NCI-H748 (cell line): ENCODE measurements around the gene RIPOR3.
"Not testable (repeated sequence)": the region's sequence is repeated elsewhere in the genome, so short reads cannot be mapped to it uniquely, and the experiment has no call there.

Source experiments
- DNase-seq: peaks from one replicate; lab custom pipeline; 2025; ENCODE audit not compliant: unreplicated experiment; lab: John Stamatoyannopoulos, UW

The RIPOR3 gene

DNA sequence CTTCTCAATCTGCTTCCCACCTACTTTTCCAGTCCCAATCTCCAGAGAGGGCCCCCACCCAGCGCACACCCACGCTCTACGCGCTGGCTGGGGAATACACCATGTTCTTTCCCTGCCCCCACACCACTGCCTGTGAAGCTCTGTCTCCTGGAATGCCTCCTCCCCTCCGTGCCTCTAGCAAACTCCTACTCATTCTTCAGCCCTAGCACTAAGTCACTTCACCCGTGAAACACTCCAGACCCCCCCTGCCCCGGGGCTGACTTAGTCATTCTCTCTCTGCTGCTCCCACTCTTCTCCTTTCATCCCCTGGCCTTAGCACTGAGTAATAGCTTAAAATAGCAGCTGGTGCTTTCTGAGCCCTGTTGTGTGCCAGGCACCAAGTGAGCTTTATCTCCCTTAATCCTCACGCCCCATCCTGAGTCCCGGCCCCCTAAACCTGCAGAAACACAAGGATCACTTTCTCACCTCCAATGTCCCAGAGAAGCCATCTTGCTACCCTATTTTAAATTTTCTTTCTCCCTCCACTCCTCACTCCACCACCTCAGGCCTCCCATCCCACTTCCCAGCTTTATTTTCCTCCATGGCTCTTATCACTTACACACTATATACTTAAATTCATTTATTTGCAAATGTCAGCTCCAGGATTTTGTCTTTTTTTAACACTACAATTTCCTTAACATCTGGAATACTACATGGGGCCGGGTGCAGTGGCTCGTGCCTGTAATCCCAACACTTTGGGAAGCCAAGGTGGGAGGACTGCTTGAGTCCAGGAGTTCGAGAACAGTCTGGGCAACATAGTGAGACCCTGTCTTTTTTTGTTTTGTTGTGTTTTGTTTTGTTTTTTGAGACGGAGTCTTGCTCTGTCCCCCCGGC is 33.7 kb upstream of the RIPOR3 start:
- DNase-seq, result no peak

DNA sequence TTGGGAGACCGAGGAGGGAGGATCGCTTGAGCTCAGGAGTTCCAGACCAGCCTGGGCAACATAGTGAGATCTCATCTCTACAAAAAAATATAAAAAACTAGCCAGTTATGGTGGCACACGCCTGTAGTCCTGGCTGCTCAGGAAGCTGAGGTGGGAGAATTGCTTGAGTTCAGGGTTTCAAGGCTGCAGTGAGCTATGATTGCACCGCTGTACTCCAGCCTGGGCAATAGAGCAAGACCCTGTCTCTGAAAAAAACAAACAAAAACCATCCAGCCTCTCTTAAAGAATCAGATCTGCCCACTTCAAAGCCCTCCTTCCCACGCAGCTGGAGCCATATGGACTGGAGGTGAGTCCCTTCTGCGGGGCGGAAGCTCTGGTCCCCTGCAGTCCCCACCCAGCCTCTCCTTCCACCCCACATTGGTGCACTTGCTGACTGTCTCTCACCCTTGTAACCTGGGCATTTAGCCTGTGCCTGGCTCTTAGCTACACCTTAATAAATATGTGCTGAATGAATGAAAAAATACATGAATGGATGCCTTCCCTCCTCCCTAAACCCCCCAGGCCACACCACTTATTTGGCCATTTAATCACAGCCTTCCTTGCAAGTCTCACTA is 32.9 kb upstream of the RIPOR3 start:
- no peak for DNase-seq

DNA sequence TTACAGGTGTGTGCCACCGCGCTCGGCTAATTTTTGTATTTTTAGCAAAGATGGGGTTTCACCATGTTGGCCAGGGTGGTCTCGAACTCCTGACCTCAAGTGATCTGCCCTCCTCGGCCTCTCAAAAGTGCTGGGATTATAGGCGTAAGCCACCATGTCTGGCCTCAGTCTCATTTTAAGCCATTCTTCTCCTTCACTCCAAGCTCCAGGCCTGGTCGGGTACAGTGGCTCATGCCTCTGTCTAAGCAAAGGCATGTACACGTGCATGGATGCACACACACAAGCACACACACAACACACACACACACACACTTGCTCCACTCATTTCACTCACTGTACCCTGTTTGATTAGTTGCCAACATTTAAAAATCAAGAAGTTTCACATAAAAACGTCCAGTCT is 32.3 kb upstream of the RIPOR3 start:
- no peak for DNase-seq

DNA sequence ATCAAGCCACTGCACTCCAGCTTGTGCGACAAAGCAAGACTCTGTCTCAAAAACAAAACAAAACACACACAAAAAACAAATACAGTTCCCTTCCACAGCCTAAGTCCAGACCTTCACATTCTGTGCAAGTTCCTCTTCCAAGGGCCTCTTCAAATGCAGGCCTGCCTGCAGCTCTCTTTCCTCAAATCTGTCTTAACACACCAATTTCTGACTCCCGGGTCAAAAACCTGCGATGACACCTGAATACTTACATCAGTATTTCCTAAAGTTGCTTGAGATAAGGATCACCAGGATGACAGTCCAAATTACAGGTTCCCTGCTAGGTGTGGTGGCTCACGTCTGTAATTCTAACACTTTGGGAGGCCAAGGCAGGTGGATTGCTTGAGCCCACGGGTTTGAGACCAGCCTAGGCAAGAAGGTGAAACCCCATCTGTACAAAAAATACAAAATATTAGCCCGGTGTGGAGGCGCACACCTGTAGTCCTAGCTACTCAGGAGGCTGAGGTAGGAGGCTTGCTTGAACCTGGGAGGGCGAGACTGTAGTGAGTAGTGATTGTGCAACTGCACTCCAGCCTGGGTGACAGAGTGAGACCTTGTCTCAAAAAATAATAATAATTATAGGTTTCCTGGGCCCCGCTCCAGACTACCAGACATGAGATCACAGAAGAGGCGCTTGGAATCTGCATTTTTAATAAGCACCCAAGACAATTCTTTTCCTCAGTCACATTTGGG is 31.2 kb upstream of the RIPOR3 start:
- no peak for DNase-seq

DNA sequence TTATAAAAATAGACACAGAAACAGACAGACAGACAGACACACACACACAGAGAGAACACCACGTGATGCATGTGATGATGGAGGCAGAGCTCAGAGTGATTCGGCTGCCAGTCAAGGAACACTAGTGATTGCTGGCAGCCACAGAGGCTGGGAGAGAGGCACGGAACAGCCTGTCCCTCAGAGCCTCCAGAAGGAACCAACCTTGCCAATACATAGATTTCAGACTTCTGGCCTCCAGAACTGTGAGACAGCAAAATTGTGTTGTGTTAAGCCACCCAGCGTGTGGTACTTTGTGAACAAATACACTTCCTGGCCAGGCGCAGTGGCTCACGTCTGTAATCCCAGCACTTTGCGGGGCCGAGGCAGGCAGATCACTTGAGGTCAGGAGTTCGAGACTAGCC is 30.5 kb upstream of the RIPOR3 start:
- DNase-seq, result no peak

DNA sequence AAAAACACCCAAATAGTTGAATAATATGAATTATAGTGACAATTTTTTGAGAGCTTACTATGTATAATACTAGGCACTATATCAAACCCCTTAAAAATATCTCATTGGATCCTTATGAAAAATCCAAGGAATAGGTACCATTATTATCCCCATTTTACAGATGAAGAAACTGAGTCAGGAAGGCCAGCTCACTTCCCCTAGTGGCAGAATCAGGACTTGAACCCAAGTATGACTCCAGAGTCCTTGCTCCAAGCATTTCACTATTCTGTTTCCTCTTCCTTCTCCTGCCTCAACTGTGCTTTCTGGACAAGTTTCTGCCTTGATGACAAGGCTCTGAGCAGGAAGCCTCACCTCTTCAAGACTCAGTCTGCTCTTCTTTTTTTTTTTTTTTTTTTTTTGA is 29.2 kb upstream of the RIPOR3 start:
- DNase-seq, result no peak

DNA sequence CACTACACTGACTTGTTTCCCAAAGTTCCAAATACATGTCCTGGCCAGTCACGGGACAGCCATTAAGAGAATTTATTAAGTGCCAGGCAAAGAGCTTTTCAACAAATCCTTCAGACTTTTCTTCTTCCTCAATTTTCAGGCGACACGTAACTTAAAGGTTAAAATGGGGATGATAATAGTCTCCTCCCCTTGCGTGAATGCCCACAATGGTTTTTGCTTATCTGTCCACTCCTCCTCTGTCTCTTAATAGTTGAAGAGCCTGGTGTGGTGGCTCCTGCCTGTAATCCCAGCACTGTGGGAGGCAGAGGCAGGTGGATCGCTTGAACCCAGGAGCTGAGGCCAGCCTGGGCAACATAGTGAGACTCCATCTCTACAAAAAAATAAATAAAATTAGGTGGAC is 28.7 kb upstream of the RIPOR3 start:
- no peak for DNase-seq

DNA sequence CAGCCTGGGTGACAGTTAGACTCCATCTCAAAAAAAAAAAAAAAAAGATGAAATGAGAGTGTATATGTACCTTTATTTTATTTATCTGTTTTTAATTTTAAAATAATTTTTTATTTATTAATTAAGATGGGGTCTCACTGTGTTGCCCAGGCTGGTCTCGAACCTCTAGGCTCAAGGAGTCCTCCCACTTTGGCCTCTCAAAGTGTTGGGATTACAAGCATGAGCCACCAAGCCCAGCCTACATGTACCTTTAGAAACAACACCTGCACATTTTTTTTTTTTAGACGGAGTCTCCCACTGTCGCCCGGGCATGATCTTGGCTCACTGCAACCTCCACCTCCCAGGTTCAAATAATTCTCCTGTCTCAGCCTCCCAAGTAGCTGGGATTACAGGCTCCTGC is 28.0 kb upstream of the RIPOR3 start:
- DNase-seq, result no peak

DNA sequence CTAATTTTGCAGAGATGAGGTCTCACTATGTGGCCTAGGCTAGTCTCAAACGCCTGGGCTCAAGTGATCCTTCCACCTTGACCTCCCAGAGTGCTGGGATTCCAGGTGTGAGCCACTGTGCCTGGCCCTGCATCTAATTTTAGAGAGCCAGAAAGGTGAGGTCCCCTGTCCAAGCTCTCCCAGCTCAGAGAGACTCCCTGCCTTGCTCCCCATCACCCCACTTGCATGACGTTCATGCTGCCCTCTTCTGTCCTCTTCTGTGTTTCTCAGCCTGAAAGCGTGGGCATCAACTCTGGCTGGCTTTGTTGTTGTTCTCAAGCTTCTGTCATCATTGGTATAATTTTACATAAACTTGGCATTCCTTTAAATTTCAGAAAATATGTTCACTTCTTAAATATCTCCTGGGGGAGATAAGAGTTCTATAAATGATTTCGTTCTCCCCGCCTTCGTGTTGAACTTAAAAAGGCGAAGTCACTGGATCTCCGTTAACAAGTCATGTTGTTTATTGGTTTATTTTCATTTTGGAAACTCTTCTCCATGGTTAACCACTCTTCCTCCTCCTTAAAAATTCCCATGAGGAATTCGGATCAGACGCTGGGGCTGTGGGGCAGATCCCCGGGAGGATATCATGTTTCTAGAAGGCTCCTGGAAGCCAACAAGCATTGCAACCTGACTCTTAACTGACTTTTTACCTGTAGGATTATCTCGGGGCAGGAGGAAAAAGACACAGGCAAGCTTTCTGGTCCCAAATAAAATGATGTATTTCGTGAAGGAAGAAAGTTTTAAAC is 26.8 kb upstream of the RIPOR3 start:
- DNase-seq, result no peak

DNA sequence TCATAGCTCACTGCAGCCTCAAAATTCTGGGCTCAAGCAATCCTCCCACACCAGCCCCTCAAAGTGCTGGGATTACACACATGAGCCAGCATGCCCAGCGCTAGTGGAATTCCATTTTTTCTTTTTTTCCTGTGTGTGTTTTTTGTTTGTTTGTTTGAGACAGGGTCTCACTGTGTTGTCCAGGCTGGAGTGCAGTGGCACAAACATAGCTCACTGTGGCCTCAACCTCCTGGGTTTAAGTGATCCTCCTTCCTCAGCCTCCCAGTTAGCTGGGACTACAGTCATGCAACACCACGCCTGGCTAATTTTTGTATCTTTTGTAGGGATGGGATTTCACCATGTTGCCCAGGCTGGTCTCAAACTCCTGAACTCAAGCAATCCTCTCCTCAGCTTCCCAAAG is 26.0 kb upstream of the RIPOR3 start:
- no peak for DNase-seq

DNA sequence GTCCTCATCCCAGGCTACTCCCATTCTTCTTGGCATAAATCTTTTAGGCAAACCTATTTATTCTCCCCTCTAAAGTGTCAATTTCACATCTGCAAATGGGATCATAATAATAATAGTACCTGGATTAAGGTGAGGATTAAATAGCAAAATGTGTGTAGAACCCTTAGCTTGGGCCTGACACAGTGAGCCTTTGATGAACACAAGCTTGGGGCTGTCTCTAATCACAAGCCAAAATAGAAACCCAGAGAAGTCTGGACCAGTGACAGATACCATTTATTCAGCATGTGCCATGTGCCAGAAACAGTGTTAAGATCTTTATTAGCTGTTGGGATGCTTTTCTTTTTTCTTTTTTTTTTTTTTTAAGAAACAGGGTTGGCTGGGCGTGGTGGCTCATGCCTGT is 25.2 kb upstream of the RIPOR3 start:
- DNase-seq, result no peak

DNA sequence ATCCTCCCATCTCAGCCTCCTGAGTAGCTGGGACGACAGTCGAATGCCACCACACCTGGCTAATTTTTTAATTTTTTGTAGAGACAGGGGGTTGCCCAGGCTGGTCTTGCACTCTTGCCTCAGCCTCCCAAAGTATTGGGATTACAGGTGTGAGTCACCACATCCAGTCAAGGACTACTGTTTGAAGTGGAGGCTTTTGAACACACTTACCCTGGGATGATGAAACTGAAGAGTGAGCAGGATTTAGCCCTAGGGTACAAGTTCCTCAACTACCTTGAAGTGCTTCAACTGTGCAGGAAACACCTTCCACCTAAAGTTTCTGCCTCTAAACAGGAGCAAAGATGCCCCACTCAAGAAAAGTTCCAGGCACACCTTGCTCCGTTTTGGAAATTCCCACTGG is 24.4 kb upstream of the RIPOR3 start:
- no peak for DNase-seq

DNA sequence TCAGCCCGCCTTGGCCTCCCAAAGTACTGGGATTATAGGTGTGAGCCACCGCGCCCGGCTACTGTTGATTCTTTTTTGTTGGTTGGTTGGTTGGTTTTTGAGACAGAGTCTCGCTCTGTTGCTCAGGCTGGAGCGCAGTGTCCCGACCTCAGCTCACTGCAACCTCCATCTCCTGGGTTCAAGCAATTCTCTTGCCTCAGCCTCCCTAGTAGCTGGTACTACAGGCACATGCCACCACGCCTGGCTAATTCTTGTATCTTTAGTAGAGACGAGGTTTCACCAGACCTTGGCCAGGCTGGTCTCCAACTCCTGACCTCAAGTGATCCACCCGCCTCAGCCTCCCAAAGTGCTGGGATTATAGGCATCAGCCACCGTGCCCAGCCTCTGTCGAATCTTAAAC is 23.1 kb upstream of the RIPOR3 start:
- not testable (repeated sequence) for DNase-seq

DNA sequence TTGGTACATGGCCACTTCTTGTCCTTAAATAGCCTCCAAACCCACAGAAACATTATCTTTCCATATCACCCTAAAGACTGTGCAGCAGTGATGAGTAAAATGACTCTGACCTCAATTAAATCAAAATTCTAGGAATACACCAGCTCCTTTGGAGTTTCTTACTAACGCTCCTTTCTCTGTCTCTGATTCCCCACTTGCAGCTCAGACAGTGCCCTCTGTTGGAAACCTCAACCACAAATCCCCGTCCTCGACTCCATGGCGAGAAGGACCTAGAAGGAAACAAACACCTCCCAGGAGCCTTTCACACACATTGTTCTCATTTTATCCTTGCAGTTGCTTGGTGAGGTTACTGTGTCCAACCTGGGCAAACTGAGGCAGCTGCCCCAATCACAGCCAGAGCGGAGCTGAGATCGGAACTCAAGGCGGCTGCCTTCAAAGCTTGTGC is 22.3 kb upstream of the RIPOR3 start:
- no peak for DNase-seq

DNA sequence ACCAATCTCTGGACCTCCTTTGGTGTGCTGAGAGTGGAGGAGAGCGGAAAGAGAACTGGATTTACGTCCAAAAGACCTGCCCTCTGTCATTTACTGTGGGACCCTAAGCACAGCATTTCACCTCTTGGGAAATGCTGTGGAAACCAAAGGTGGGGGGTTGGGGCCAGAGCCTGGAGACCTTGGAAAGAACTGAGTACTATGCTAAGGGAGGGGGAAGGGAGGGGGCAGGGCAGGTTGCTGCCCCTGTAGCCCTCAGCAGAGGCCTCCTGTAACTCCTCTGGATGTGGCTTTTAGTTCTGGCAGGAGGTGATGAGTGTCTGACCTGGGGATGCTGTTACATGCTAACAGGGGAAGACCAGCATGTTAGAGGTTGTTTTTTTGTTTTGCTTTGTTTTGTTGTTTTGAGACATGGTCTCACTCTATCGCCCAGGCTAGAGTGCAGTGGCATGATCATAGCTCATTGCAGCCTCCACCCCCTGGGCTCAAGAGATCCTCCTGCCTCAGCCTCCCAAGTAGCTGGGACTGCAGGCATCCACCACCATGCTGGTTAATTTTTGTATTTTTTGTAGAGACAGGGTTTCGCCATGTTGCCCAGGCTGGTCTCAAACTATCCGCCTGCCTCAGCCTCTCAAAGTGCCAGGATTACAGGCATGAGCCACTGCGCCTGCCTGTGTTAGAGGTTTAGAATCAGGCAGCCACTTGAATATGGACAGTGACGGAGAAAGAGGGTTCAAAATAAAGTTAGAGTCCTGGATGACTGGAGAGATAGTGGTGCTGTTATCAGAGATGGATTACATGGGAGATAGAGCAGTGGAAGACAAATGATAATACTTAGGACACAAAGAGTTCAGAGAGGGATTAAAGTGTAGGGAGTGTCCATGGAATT is 21.7 kb upstream of the RIPOR3 start:
- DNase-seq, result no peak

DNA sequence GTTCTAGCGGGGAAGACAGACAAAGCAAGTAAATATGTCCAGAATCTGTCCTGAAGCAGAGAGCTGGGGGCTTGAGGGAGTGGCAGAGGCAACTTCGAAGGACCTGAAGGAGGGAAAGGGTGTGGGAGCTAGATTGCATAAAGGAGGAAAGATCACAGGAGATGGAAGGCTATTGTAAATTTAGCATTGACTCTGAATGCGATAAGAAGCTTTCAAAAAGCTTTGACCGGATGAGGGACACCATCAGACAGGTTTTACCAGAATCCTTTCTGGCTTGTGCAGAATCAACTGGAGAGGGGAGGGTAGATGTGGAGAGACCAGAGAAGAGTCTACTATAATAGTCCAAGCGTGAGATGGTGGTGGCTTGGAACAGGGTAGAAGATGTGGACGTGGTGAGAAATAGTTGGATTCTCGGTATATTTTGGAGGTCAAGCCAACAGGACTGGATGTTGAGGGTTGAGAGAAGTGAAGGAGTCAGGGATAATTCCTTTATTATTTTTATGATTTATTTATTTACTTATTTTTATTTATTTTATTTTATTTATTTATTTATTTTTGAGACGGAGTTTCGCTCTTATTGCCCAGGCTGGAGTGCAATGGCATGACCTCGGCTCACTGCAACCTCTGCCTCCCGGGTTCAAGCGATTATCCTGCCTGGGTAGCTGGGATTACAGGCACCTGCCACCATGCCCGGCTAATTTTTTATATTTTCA is 19.9 kb upstream of the RIPOR3 start:
- DNase-seq, result no peak

DNA sequence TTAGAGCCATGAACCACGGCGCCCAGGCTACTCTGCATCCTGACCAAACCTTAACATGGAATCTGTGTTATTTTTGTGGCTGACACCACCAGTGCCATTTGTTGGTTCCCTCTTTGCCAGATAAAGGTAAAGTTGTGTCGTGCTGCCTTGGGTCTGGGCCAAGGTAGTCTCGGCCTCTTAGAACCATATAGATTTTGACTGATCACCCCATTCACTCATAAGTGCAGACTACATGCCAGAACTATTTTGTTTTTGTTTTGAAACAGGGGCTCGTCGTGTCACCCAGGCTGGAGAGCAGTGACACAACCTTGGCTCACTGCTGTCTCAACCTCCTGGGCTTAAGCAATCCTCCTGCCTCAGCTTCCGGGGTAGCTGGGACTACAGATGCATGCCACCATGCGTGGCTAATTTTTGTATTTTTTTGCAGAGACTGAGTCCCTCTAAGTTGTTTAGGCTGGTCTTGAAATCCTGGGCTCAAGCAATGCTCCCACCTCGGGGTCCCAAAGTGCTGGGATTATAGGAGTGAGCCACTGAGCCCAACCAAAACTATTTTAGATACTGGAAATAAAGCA is 19.2 kb upstream of the RIPOR3 start:
- DNase-seq, result no peak

DNA sequence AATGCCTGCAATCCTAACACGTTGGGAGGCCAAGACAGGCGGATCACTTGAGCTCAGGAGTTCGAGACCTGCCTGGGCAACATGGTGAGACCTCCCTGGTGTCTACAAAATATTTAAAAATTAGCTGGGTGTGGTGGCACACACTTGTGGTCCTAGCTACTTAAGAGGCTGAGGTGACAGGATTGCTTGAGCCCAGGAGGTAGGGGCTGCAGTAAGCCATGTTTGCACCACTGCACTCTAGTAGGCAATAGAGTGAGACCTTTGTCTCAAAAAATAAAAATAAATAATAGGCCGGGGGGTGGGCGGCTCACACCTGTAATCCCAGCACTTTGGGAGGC is 18.3 kb upstream of the RIPOR3 start:
- no peak for DNase-seq

DNA sequence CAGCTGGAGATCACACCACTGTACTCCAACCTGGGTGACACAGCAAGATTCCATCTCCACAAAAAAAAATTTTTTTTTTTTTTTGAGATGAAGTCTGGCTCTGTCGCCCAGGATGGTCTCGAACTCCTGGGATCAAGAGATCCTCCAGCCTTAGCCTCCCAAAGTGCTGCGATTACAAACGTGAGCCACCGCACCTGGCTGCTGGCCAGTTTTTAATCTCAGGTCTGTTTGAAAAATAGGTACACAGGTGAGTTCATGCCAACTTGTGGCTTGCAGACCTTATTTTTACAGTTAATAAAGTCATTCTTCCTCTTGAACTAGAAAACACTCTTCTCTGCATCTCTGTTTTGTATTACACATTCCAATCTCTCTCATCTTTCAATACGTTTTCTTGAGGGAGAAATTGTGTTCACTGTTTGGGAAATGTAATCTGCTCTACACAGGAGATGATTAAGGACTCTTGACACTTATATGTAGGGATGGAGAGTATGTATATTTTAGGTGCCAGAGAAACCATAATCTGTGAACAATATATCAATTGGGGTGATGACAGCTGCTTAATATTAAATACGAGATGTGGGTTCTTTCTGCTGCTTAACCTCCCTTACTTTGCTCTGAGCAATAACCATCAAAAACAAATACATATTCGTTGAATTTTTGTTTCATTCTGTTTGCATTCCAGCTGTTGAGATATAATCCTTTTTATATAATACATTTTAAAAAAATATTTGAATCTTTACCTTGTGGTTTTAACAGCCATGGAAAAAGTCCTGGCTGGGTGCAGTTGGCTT is 17.7 kb upstream of the RIPOR3 start:
- DNase-seq, result no peak
